Dendritic cell treated with granulocyte-macrophage colony-stimulating factor and Interleukin-4, amounts not matched to agents 40 ng/mL and 50 ng/mL, for 4 days (primary cell): ENCODE measurements around the gene RAPGEF3.
A peak's percentile ranks its signal among the peaks of the same experiment; 100 is the strongest.

Experiments
- H3K27ac Mint-ChIP-seq: one replicate; pipeline ENCODE4 v1.8.0; 2022; ENCODE audit warnings: mild to moderate bottlenecking, mixed read lengths
- H3K27me3 Mint-ChIP-seq: one replicate; pipeline ENCODE4 v1.8.0; 2022; ENCODE audit warnings: mild to moderate bottlenecking, mixed read lengths
- H3K36me3 Mint-ChIP-seq: one replicate; pipeline ENCODE4 v1.8.0; 2022; ENCODE audit warnings: low read depth, mixed read lengths
- H3K4me1 Mint-ChIP-seq: one replicate; pipeline ENCODE4 v1.8.0; 2022; ENCODE audit warnings: low read depth, mixed read lengths
- H3K4me3 Mint-ChIP-seq: one replicate; pipeline ENCODE4 v1.8.0; 2022; ENCODE audit warnings: mild to moderate bottlenecking, moderate library complexity, mixed read lengths
- H3K9me3 Mint-ChIP-seq: one replicate; pipeline ENCODE4 v1.8.0; 2022; ENCODE audit warnings: mixed read lengths
- intact Hi-C: fragments of 100-400 bp; cut with micrococcal nuclease; formaldehyde crosslinking; loops from one replicate; pipeline ENCODE4 v1.15.0; 2022

Gene RAPGEF3

GRCh38 chr12:47797441-47797840 lies 38.8 kb upstream of the RAPGEF3 start:
- peaks cover 63% of the 10 kb centered on the region for H3K36me3 Mint-ChIP-seq
- H3K4me3 Mint-ChIP-seq: no peak overlapping the region

GRCh38 chr12:47795814-47796411 lies 37.2 kb upstream of the RAPGEF3 start:
- Mint-ChIP-seq H3K4me1 (peaks cover 30% of the 10 kb centered on the region), H3K4me3 (no peak overlapping the region), H3K27me3 (no peaks in the 10 kb centered on the region), H3K27ac (no peak overlapping the region), H3K9me3 (no peaks in the 10 kb centered on the region), H3K36me3 (peaks cover 78% of the 10 kb centered on the region)
- intact Hi-C loops: no loop called here

More at GRCh38 chr12:47797441-47797840, 38.8 kb upstream of the RAPGEF3 start:
- no peaks in the 10 kb centered on the region for H3K9me3 Mint-ChIP-seq
- peaks cover 40% of the 10 kb centered on the region for H3K4me1 Mint-ChIP-seq
- H3K27ac Mint-ChIP-seq: no peak overlapping the region
- H3K27me3 Mint-ChIP-seq: no peaks in the 10 kb centered on the region
- intact Hi-C loops: no loop called here

- Mint-ChIP-seq H3K36me3 (peaks cover 85% of the 10 kb centered on the region), H3K27me3 (no peaks in the 10 kb centered on the region), H3K27ac (no peak overlapping the region), H3K9me3 (no peaks in the 10 kb centered on the region), H3K4me1 (peaks cover 30% of the 10 kb centered on the region), H3K4me3 (no peak overlapping the region)
- intact Hi-C loops: no loop called here
Measured at GRCh38 chr12:47795121-47795813, 36.6 kb upstream of the RAPGEF3 start.

DNA sequence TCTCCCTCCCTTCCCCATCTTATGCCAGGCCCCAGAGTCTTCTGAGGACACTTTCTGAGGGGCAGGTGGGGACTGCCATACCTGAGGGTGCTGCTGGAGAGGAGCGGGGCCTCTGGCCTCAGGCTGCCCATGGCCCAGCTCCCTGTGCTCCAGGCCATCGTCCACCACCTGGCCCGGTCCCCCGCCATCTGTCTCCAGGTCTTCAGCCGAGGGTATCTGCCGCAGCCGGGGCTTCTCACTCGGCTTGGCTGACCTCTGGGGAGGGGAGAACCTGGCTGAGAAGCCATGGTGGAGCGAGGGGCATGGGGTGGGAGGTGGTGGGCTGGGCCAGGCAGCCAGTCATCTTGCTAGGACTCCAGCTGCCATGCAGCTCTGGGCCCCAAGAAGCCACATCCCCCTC lies 36.0 kb upstream of the RAPGEF3 start:
- Mint-ChIP-seq H3K4me3 (no peak overlapping the region), H3K27me3 (no peaks in the 10 kb centered on the region), H3K36me3 (peaks cover 91% of the 10 kb centered on the region), H3K4me1 (peaks cover 26% of the 10 kb centered on the region), H3K27ac (no peak overlapping the region), H3K9me3 (no peaks in the 10 kb centered on the region)
- intact Hi-C loops: no loop called here

- Mint-ChIP-seq H3K4me3 (no peak overlapping the region), H3K27ac (no peak overlapping the region), H3K36me3 (peaks cover 100% of the 10 kb centered on the region), H3K27me3 (no peaks in the 10 kb centered on the region), H3K4me1 (peaks cover 18% of the 10 kb centered on the region), H3K9me3 (no peaks in the 10 kb centered on the region)
- intact Hi-C loops: no loop called here
Measured at GRCh38 chr12:47793015-47793681, 34.5 kb upstream of the RAPGEF3 start.

- H3K4me1 Mint-ChIP-seq: peaks cover 13% of the 10 kb centered on the region
- H3K9me3 Mint-ChIP-seq: no peaks in the 10 kb centered on the region
- intact Hi-C loops: no loop called here
- no peak overlapping the region for H3K27ac Mint-ChIP-seq
- H3K27me3 Mint-ChIP-seq: no peaks in the 10 kb centered on the region
- H3K36me3 Mint-ChIP-seq: peaks cover 100% of the 10 kb centered on the region
- no peak overlapping the region for H3K4me3 Mint-ChIP-seq
Measured at GRCh38 chr12:47791874-47792273, 33.2 kb upstream of the RAPGEF3 start.

DNA sequence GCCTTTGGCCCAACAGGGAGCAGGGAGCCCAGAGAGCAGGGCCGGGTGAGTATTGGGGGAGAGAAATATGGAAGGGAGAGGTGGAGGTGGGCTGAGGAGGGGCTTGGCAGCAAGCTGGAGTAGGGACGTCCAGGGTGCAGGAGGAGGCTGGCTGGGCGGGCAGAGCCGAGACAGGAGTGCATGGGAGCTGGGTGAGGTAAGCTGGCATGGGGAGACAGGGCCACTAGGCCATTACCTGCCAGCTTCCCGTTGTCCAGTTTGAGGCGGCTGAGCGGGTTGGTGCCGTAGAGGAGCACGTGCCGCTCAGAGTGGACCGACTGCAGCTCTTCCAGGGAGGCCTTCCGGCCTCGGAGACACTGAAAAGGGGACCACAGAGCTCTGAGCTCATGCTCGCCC lies 32.7 kb upstream of the RAPGEF3 start:
- intact Hi-C loops: no loop called here
- Mint-ChIP-seq H3K4me1 (peaks cover 13% of the 10 kb centered on the region), H3K27me3 (no peaks in the 10 kb centered on the region), H3K27ac (no peak overlapping the region), H3K36me3 (peaks cover 100% of the 10 kb centered on the region), H3K4me3 (no peak overlapping the region), H3K9me3 (no peaks in the 10 kb centered on the region)

DNA sequence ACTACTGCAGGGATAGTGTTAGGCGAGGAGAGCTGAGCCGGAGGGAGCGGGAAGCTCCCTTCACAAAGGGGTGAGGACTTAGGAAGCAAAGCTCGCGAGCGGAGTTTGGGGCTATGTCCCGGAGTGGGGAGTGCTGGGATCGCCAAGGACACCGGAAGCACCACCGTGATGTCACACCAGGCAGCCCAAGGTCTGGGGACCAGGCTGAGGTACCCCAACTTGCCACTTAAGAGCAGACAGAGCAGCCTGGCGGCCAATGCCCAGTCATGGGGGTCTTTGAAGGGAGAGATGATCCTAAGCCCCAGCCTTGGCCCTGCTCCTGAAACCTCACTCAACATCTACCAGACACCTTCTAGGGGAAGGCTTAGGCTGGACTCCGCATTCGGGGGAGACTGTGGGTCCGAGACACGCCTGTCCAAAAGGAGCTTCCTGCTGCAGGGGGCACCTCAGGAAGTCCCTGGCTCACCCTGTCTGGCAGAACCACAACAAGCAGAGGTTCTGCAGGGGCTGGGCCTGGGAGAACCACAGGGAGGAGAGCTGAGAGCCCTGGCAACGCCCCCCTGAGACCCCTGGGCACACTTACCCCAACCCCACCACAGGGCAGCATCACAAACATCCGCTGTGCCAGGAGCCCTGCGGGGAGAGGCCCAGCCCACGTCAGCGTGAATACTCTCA lies 32.1 kb upstream of the RAPGEF3 start:
- H3K4me1 Mint-ChIP-seq: peaks cover 13% of the 10 kb centered on the region
- no peak overlapping the region for H3K4me3 Mint-ChIP-seq
- peak overlapping the region; percentile 35 for H3K27ac Mint-ChIP-seq
- H3K27me3 Mint-ChIP-seq: no peaks in the 10 kb centered on the region
- peaks cover 100% of the 10 kb centered on the region for H3K36me3 Mint-ChIP-seq
- H3K9me3 Mint-ChIP-seq: no peaks in the 10 kb centered on the region
- intact Hi-C loops: no loop called here

DNA sequence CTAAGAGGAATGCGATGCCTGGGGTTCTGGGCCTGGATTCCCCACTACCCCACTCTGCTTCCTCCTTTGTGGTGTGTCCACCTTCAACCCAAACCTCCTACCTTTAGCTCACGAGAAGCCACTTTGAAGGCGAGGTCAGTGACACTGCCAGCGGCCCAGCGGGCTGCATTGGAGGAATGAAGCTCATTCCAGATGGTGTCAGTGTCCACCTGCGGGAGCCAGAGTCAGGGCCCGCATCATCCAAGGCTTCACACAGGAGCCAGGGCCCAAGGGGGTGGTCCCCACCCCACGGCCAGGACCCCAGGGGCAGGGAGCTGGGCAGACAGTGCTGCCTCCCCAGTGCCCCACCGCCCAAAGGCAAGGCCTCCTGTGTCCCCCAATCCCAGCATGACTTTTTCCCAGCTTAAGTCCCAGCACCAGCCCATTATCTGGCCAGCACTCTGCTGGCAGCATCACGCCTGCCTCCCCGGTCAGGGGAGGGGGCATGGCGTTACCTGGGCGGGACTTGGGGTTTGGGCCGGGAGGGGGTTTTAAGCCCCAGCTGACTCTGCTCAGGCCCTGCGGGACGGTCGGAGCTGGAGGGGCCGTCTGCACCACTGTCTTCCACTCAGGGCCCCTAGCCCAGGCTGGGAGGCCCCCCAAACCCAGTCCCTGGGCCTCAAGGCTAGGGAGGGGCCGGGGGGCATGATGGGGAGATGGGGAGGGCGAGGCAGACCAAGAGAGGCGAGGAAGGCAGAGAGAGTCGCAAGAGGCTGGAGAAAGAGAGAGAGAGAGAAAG lies 31.2 kb upstream of the RAPGEF3 start:
- Mint-ChIP-seq H3K9me3 (no peaks in the 10 kb centered on the region), H3K36me3 (peaks cover 100% of the 10 kb centered on the region), H3K4me1 (peaks cover 13% of the 10 kb centered on the region), H3K27me3 (no peaks in the 10 kb centered on the region), H3K27ac (peak overlapping the region; percentile 35), H3K4me3 (no peak overlapping the region)
- intact Hi-C loops: no loop called here

DNA sequence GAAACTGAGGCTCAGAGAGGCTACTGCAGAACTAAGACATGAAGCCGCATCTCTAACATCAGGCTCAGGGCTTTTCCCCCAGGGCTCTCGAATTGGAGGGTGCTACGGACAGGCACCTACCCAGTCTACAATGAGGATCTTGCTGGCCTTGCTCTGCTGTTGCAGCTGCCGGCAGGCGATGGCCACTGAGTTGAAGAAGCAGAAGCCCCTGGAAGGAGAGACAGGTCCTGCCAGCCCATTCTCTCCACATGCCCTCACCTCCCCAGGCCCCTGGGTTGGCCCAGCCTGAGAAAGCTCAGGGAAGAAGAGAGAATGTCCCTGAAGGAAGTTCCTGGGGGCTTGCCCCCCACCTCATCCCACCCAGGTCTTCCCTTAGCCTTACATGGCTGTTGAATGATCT lies 30.5 kb upstream of the RAPGEF3 start:
- H3K4me3 Mint-ChIP-seq: no peak overlapping the region
- H3K9me3 Mint-ChIP-seq: no peaks in the 10 kb centered on the region
- intact Hi-C loops: no loop called here
- no peak overlapping the region for H3K27ac Mint-ChIP-seq
- peaks cover 100% of the 10 kb centered on the region for H3K36me3 Mint-ChIP-seq
- peaks cover 13% of the 10 kb centered on the region for H3K4me1 Mint-ChIP-seq
- no peaks in the 10 kb centered on the region for H3K27me3 Mint-ChIP-seq

GRCh38 chr12:47787596-47788319 lies 29.1 kb upstream of the RAPGEF3 start:
- no peak overlapping the region for H3K4me3 Mint-ChIP-seq
- peaks cover 100% of the 10 kb centered on the region for H3K36me3 Mint-ChIP-seq
- intact Hi-C loops: no loop called here
- peaks cover 13% of the 10 kb centered on the region for H3K4me1 Mint-ChIP-seq
- H3K27me3 Mint-ChIP-seq: no peaks in the 10 kb centered on the region
- no peak overlapping the region for H3K27ac Mint-ChIP-seq
- H3K9me3 Mint-ChIP-seq: no peaks in the 10 kb centered on the region

GRCh38 chr12:47786662-47787280 lies 28.1 kb upstream of the RAPGEF3 start:
- intact Hi-C loops: no loop called here
- Mint-ChIP-seq H3K27ac (no peak overlapping the region), H3K4me3 (no peak overlapping the region), H3K27me3 (no peaks in the 10 kb centered on the region), H3K36me3 (peaks cover 100% of the 10 kb centered on the region), H3K4me1 (peaks cover 8% of the 10 kb centered on the region), H3K9me3 (no peaks in the 10 kb centered on the region)
